HT1080 (cell line): ENCODE results near the gene SPATA32. TPM values are rescaled to one million over a fixed set of nuclear protein-coding genes. Genes with fewer than 3 reads are reported as not detected.

Source experiments
- DNase-seq: peaks from one replicate; pipeline ENCODE4 v3.0.0-alpha.2; 2015; ENCODE audit warnings: low read depth
- total RNA-seq: library from RNA; depleted of rRNA; stranded (reverse); fragments of >200 nt; shearing (Covaris generic); gene quantifications from 2 replicates; pipeline ENCODE4 v1.2.3, GENCODE V29; 2014

Gene SPATA32
- total RNA-seq, 1 experiment from 2014 or later = not detected

- no peak for DNase-seq
Observed at GRCh38 chr17:45294506-45294905, 32.6 kb upstream of the SPATA32 start.

DNA sequence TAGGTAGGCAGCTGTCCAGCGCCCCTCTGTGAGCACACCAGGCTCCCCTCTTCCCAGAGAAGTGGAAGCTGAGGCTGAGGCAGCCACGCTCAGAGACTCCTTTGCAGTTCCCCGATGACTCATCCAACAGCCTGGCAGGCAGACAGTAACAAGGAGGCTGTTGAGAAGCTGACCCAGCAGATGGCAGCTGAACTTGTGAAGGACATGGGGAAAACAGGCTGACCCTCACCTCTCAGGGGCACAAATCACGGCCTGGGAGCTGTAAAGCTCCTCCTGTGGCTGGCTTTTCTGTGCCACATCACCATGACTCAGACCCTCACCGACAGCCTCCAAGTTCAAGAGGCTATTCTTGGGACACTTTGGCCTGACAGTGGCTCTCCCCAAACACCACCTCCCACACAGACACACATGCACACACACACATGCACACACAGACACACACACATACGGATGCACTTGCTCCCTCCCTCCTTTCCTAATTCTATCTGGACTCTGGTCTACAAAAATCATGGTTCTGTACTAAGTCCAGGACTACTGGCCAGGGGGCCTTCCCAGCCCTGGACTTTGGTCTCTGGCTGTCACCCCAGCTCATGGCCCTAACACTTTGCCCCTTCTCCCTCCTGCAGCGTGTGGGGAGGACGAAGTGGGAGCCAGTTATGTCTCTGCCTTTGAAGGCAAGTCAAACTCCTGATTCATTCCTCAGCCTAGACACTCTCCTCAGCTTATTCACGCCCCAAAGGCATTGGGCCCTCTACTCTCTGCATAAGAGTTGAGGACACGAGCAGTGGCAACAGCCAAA is 31.7 kb upstream of the SPATA32 start:
- DNase-seq = peak; percentile 97

- DNase-seq = no peak
Observed at GRCh38 chr17:45292696-45293412, 31.0 kb upstream of the SPATA32 start.

DNA sequence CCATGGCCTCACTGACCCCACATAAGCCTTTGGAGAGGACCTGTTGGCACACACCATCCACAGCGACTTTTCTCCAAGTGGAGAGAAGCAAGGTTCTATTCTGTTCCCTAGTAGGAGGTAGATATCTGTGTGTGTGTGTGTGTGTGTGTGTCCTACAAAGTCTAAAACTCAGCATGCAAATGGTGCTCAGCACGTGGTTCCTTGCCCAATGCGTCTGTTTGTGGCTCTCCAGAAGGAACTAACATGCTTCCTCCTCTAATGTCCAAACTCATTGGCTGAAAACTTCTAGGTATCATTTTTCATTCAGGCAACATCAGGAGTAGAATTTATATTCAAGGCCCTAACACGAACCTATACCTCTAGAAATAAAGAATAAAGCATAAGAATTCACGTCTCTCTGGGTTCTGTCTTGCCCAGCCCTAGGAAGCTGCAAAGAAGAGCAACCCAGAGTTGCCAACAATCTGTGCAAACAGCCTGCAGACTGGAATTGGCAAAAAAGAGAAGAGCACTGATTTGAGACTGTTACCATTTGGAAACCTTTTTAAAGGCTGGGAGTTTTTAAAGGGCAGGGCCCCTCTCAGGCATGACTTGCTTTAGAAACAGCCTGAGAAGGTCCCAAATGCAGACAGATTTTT is 29.4 kb upstream of the SPATA32 start:
- DNase-seq = no peak

GRCh38 chr17:45290269-45290765 is 28.4 kb upstream of the SPATA32 start:
- no peak for DNase-seq

GRCh38 chr17:45289301-45290268 is 27.7 kb upstream of the SPATA32 start:
- no peak for DNase-seq

- no peak for DNase-seq
Observed at GRCh38 chr17:45288825-45289224, 26.9 kb upstream of the SPATA32 start.

DNA sequence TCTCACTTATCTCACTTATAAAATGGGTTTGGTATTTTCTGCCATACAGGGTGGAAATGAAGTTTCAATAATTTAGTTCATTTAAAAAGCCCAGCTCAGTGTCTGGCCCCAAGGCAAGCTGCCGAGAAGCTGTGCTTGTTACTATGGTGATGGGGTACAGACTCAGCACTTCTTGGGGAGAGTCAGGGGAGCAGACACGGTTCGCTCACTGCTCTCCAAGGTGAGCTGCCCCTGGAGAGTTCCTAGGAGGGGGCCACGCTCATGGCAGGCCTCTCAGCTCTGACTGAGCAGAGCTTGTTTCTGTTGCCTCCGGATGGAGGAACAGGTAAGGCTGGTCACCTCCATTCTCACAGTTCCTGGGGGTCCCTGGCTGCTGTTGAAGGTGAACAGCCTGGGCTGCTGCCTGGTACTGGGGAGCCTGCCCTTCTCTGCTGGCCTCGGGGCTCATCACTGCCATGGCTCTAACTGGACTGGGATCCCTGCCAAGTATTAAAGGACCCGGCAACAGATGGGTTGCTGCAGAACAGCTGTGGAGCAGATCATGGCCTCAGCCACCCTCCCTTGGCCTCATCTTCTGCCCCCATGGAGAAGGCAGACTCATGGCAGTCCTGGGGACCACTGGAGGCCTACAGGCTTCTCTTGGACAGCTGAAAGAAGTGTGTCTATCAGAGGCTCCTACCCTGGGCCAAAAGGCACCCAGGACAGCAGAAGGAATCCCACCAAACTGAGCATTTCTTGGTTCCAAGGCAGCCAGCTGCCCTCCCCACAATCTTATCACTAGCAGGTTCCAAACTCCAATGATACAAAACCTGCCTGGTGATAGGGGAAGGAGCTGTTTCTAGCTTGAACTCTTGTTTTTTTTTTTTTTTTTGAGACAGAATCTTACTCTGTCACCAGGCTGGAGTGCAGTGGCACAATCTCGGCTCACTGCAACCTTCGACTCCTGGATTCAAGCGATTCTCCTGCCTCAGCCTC is 25.9 kb upstream of the SPATA32 start:
- DNase-seq = no peak

GRCh38 chr17:45286286-45286685 is 24.4 kb upstream of the SPATA32 start:
- DNase-seq = no peak

- DNase-seq = no peak
Observed at GRCh38 chr17:45284176-45285140, 22.6 kb upstream of the SPATA32 start.

DNA sequence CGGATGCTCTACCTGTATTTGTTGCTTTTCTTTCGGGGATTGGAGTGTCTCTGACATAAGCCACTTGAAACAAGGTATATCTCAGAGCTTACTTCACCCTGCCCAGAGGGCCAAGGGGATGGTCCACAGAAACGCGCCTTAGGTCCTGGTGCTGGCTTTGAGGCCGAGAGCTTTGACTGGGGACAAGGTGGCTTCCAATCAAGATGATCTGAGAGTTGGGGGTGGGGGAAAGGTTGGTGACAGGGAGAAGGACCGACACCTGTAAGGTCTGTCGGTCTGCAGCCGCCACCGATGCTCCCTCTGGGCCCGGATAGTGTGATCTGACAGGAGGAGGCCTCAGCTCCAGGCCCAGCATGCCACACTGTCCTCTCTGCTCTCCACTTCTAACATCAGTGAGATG is 21.8 kb upstream of the SPATA32 start:
- no peak for DNase-seq

- DNase-seq = no peak
Observed at GRCh38 chr17:45282683-45283644, 21.1 kb upstream of the SPATA32 start.

DNA sequence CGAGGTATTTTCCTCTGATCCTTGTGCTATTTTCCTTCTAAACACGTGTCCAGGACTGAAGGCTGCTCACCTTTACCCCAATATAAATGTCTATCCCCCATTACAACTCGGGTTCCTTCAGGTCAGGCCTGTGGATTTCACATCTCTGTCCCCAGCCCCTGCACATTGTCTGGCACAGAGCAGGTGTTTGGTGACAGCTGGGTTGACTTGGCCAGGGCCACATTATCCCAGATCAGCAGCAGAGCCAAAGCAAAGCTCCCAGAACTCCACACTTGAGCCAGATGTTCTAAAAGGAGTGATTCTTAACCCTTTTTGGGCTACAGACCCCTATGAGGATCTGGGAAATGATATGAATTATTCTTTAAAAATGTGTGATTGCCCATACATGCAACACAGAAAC is 18.0 kb upstream of the SPATA32 start:
- no peak for DNase-seq

- DNase-seq = no peak
Observed at GRCh38 chr17:45277992-45278391, 16.1 kb upstream of the SPATA32 start.

DNA sequence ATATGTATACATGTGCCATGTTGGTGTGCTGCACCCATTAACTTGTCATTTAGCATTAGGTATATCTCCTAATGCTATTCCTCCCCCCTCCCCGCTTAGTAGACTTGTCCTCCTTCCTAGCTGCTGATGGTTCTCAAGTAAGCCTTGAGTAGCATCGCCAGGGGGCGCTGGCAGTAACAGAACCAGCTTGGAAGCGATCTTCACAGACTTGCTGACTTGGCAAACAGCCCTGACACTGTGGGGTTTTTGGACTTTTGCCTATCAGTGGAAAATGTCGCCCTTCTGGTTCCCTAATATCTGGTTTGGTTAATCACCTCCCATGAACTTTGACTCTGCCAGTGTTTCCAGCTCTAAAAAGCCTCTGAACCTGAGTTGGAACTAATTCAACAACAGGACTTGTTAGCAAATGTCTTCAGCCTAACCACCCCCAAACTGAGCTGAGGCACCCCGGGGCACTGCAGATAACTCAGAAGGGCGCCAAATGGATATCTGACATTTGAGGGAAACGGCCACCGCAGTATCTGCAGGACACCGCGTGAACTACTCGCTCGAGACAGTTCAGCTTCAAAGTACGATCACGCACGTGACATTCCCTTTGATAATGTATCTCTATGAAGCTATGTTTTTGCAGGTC is 15.4 kb upstream of the SPATA32 start:
- peak; percentile 74 for DNase-seq

DNA sequence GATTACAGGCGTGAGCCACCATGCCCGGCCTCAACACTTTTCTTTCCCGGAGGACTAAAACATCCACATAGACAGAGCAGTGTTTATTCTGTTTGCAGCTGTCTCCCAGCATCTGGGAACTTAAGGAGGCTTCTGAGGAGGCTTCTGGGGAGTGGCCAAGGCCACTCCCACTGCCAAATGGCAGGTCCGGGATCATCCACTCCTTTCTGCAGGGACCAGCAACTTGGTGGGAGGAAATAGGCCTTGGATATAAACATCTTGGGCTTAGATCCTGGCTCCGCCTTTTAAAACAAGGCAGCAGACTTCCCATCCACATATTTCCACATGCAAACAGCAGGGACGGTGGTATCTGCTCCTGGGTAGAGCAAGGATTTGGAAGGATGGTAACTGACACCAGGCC is 14.1 kb upstream of the SPATA32 start:
- DNase-seq = no peak

- no peak for DNase-seq
Observed at GRCh38 chr17:45274033-45274432, 12.1 kb upstream of the SPATA32 start.
